ENCODE results near the gene EIF2B4.
A peak's percentile ranks its signal among the peaks of the same experiment; 100 is the strongest.
"Not testable (repeated sequence)": the region's sequence is repeated elsewhere in the genome, so short reads cannot be mapped to it uniquely, and the experiment has no call there.

Gene EIF2B4

GRCh38 chr2:27362678-27363420 lies 7.3 kb downstream of the EIF2B4 start:
- H3K27me3 ChIP-seq (replicated peaks; ENCODE audit: control insufficient read depth, insufficient read depth, low read length), result no peaks in the 10 kb centered on the region
- no peak overlapping the region for H3K4me3 ChIP-seq (replicated peaks; ENCODE audit: low read depth, low read length)
- peaks cover 10% of the 10 kb centered on the region for H3K36me3 ChIP-seq (ENCODE audit: control insufficient read depth, insufficient read depth, low read length)
- TF ChIP-seq CTCF (IDR thresholded peaks at IDR 0.05; ENCODE audit: insufficient read depth, low read length, poor library complexity, severe bottlenecking), result no peak
- DNase-seq (ENCODE audit: extremely low read depth, insufficient read length), result no peak

GRCh38 chr2:27356382-27357181 lies 13.6 kb downstream of the EIF2B4 start, which contains the start of gene GTF3C2:
GTF3C2 (minus strand) TSS chr2:27356764; CDS start chr2:27343554, 13,210 bp downstream.
- peak; percentile 95 for DNase-seq (ENCODE audit: extremely low read depth, insufficient read length)
- H3K36me3 ChIP-seq (ENCODE audit: control insufficient read depth, insufficient read depth, low read length), result no peaks in the 10 kb centered on the region; the same call in 1 of the 2 replicates
- TF ChIP-seq CTCF (IDR thresholded peaks at IDR 0.05; ENCODE audit: insufficient read depth, low read length, poor library complexity, severe bottlenecking), result no peak
- H3K27me3 ChIP-seq (replicated peaks; ENCODE audit: control insufficient read depth, insufficient read depth, low read length), result no peaks in the 10 kb centered on the region
- H3K4me3 ChIP-seq (replicated peaks; ENCODE audit: low read depth, low read length), result peak within 1 kb of the TSS; percentile 98

- peak overlapping the region; percentile 98 for H3K4me3 ChIP-seq (replicated peaks; ENCODE audit: low read depth, low read length)
Measured at GRCh38 chr2:27356056-27356381, 14.1 kb downstream of the EIF2B4 start.

GRCh38 chr2:27354597-27354927 lies 15.6 kb downstream of the EIF2B4 start:
- H3K36me3 ChIP-seq (ENCODE audit: control insufficient read depth, insufficient read depth, low read length), result peaks cover 2% of the 10 kb centered on the region; the same call in 1 of the 2 replicates
- no peaks in the 10 kb centered on the region for H3K27me3 ChIP-seq (replicated peaks; ENCODE audit: control insufficient read depth, insufficient read depth, low read length)
- DNase-seq (ENCODE audit: extremely low read depth, insufficient read length), result no peak
- no peak overlapping the region for H3K4me3 ChIP-seq (replicated peaks; ENCODE audit: low read depth, low read length)
- no peak for TF ChIP-seq CTCF (IDR thresholded peaks at IDR 0.05; ENCODE audit: insufficient read depth, low read length, poor library complexity, severe bottlenecking)

More at GRCh38 chr2:27356056-27356381, 14.1 kb downstream of the EIF2B4 start:
- Histone ChIP-seq H3K27me3 (replicated peaks; ENCODE audit: control insufficient read depth, insufficient read depth, low read length) (no peaks in the 10 kb centered on the region), H3K36me3 (ENCODE audit: control insufficient read depth, insufficient read depth, low read length) (no peaks in the 10 kb centered on the region; the same call in 1 of the 2 replicates)
- DNase-seq (ENCODE audit: extremely low read depth, insufficient read length), result no peak
- no peak for TF ChIP-seq CTCF (IDR thresholded peaks at IDR 0.05; ENCODE audit: insufficient read depth, low read length, poor library complexity, severe bottlenecking)

GRCh38 chr2:27353762-27354596 lies 16.2 kb downstream of the EIF2B4 start:
- no peak for DNase-seq (ENCODE audit: extremely low read depth, insufficient read length)
- TF ChIP-seq CTCF (IDR thresholded peaks at IDR 0.05; ENCODE audit: insufficient read depth, low read length, poor library complexity, severe bottlenecking), result no peak
- Histone ChIP-seq H3K36me3 (ENCODE audit: control insufficient read depth, insufficient read depth, low read length) (peaks cover 2% of the 10 kb centered on the region; the same call in 1 of the 2 replicates), H3K27me3 (replicated peaks; ENCODE audit: control insufficient read depth, insufficient read depth, low read length) (no peaks in the 10 kb centered on the region), H3K4me3 (replicated peaks; ENCODE audit: low read depth, low read length) (no peak overlapping the region)

- H3K4me3 ChIP-seq (replicated peaks; ENCODE audit: low read depth, low read length); H3K36me3 ChIP-seq (ENCODE audit: control insufficient read depth, insufficient read depth, low read length); H3K27me3 ChIP-seq (replicated peaks; ENCODE audit: control insufficient read depth, insufficient read depth, low read length); DNase-seq (ENCODE audit: extremely low read depth, insufficient read length): not testable (repeated sequence)
Measured at GRCh38 chr2:27353386-27353761, 16.8 kb downstream of the EIF2B4 start.

Data from GM06990 (cell line).